ENCODE measurements around the gene CCDC85B.

DNA sequence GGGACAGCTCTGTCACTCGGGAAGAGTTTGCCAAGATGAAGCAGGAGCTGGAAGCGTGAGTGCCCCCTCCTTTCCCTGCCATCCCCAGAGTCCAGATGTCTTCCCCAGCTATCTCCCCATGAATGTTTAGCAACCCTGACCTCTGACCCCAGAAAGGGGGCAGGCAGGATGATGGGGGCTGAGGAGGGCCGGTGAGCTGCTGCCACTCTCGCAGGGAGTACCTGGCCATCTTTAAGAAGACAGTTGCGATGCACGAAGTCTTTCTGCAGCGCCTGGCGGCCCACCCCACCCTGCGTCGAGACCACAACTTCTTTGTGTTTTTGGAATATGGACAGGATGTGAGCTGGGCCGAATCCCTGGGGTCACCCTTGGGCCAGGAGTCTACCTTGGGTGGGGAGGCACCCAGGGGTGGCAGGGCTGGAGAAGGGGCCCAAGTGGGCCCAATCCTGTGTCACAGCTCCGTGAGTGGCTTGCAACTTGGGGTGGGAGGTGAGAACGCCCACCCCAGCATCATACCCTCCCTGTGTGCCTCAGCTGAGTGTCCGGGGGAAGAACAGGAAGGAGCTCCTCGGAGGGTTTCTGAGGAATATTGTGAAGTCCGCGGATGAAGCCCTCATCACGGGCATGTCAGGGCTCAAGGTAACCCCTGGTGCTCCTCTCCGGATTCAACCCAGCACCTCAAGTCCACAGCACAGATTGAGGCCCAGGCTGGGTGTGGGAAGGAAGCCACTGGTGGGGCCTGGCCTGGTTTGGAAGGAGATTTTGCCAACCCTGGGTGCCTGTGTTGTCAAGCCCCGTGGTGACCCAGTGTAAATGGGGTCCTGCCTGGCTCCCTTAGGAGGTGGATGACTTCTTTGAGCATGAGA lies 40.0 kb upstream of the CCDC85B start:
- TF ChIP-seq EGR1 (IDR thresholded peaks at IDR 0.05; ENCODE audit: low read depth in 2 of 2) (no peak), NR2F2 (IDR thresholded peaks at IDR 0.05) (no peak), YY1 (IDR thresholded peaks at IDR 0.05) (no peak), MAX (IDR thresholded peaks at IDR 0.05) (no peak), ATF3 (IDR thresholded peaks at IDR 0.05) (no peak), SP1 (IDR thresholded peaks at IDR 0.05) (no peak), RAD21 (IDR thresholded peaks at IDR 0.05) (no peak), TAF1 (conservative IDR thresholded peaks at IDR 0.05) (no peak), RXRA (IDR thresholded peaks at IDR 0.05) (no peak)
- TF ChIP-seq, protein P1, sequence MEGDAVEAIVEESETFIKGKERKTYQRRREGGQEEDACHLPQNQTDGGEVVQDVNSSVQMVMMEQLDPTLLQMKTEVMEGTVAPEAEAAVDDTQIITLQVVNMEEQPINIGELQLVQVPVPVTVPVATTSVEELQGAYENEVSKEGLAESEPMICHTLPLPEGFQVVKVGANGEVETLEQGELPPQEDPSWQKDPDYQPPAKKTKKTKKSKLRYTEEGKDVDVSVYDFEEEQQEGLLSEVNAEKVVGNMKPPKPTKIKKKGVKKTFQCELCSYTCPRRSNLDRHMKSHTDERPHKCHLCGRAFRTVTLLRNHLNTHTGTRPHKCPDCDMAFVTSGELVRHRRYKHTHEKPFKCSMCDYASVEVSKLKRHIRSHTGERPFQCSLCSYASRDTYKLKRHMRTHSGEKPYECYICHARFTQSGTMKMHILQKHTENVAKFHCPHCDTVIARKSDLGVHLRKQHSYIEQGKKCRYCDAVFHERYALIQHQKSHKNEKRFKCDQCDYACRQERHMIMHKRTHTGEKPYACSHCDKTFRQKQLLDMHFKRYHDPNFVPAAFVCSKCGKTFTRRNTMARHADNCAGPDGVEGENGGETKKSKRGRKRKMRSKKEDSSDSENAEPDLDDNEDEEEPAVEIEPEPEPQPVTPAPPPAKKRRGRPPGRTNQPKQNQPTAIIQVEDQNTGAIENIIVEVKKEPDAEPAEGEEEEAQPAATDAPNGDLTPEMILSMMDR (IDR thresholded peaks at IDR 0.05; ENCODE audit: low read depth, low read length, missing input control) = no peak
- TF ChIP-seq, protein P2, sequence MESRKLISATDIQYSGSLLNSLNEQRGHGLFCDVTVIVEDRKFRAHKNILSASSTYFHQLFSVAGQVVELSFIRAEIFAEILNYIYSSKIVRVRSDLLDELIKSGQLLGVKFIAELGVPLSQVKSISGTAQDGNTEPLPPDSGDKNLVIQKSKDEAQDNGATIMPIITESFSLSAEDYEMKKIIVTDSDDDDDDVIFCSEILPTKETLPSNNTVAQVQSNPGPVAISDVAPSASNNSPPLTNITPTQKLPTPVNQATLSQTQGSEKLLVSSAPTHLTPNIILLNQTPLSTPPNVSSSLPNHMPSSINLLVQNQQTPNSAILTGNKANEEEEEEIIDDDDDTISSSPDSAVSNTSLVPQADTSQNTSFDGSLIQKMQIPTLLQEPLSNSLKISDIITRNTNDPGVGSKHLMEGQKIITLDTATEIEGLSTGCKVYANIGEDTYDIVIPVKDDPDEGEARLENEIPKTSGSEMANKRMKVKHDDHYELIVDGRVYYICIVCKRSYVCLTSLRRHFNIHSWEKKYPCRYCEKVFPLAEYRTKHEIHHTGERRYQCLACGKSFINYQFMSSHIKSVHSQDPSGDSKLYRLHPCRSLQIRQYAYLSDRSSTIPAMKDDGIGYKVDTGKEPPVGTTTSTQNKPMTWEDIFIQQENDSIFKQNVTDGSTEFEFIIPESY (IDR thresholded peaks at IDR 0.05) = no peak
- TF ChIP-seq, protein P3, sequence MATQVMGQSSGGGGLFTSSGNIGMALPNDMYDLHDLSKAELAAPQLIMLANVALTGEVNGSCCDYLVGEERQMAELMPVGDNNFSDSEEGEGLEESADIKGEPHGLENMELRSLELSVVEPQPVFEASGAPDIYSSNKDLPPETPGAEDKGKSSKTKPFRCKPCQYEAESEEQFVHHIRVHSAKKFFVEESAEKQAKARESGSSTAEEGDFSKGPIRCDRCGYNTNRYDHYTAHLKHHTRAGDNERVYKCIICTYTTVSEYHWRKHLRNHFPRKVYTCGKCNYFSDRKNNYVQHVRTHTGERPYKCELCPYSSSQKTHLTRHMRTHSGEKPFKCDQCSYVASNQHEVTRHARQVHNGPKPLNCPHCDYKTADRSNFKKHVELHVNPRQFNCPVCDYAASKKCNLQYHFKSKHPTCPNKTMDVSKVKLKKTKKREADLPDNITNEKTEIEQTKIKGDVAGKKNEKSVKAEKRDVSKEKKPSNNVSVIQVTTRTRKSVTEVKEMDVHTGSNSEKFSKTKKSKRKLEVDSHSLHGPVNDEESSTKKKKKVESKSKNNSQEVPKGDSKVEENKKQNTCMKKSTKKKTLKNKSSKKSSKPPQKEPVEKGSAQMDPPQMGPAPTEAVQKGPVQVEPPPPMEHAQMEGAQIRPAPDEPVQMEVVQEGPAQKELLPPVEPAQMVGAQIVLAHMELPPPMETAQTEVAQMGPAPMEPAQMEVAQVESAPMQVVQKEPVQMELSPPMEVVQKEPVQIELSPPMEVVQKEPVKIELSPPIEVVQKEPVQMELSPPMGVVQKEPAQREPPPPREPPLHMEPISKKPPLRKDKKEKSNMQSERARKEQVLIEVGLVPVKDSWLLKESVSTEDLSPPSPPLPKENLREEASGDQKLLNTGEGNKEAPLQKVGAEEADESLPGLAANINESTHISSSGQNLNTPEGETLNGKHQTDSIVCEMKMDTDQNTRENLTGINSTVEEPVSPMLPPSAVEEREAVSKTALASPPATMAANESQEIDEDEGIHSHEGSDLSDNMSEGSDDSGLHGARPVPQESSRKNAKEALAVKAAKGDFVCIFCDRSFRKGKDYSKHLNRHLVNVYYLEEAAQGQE (IDR thresholded peaks at IDR 0.05) = no peak
